Peyer's patch (tissue), 4 donors: ENCODE data around the gene ENPP3.

Source experiments
- POLR2A ChIP-seq, 2 donors: fragments of 450-650 bp; IDR thresholded peaks; one replicate each; pipeline ENCODE4 v1.5.1; 2017; ENCODE audit warnings: antibody characterized with exemption in 2 of 2, mild to moderate bottlenecking in 2 of 2, moderate library complexity in 2 of 2
- TF ChIP-seq, protein P1 (sequence below), 6 experiments: fragments of 450-650 bp in 4 of 6; fragments of 200-600 bp in 2 of 6; sonication (generic) in 1 of 6; IDR thresholded peaks; one replicate each; pipeline ENCODE4 v1.5.1; 2017 to 2019; ENCODE audit warnings: antibody characterized with exemption in 6 of 6, mild to moderate bottlenecking in 3 of 6, moderate library complexity in 1 of 6

DNA sequence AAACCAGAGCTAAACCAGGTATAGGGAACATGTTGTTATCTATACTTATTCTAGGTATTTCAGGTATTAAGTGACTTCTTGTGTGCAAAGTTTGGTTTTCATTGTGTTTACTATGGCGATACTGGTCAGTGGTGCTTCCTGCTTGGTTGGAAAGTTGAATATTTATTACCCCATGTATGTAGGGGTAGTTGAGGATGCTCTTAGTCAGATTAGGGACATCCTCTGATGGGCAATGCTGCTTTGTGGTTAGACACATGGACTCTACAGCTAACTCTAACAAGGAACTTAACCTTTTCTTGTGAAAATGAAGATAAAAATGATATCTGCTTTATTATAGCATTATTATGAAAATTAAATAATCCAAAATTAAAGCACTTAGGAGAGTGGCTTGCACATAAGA lies 126.6 kb downstream of the ENPP3 start:
- TF ChIP-seq, protein P1, sequence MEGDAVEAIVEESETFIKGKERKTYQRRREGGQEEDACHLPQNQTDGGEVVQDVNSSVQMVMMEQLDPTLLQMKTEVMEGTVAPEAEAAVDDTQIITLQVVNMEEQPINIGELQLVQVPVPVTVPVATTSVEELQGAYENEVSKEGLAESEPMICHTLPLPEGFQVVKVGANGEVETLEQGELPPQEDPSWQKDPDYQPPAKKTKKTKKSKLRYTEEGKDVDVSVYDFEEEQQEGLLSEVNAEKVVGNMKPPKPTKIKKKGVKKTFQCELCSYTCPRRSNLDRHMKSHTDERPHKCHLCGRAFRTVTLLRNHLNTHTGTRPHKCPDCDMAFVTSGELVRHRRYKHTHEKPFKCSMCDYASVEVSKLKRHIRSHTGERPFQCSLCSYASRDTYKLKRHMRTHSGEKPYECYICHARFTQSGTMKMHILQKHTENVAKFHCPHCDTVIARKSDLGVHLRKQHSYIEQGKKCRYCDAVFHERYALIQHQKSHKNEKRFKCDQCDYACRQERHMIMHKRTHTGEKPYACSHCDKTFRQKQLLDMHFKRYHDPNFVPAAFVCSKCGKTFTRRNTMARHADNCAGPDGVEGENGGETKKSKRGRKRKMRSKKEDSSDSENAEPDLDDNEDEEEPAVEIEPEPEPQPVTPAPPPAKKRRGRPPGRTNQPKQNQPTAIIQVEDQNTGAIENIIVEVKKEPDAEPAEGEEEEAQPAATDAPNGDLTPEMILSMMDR (IDR thresholded peaks at IDR 0.05) = no peak
- TF ChIP-seq POLR2A (IDR thresholded peaks at IDR 0.05) = no peak
